ENCODE measurements around the gene SYNGR4.
"Not testable (repeated sequence)": the region's sequence is repeated elsewhere in the genome, so short reads cannot be mapped to it uniquely, and the experiment has no call there.

The SYNGR4 gene, protein sequence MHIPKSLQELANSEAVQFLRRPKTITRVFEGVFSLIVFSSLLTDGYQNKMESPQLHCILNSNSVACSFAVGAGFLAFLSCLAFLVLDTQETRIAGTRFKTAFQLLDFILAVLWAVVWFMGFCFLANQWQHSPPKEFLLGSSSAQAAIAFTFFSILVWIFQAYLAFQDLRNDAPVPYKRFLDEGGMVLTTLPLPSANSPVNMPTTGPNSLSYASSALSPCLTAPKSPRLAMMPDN

GRCh38 chr19:48363810-48364597 is at the start of gene SYNGR4, which contains the start of gene TMEM143:
Gene SYNGR4, plus strand, starts transcription at chr19:48364367. Its CDS starts 1,476 bp downstream, at chr19:48365843.
Gene TMEM143, minus strand, starts transcription at chr19:48363940. Its CDS starts 20 bp downstream, at chr19:48363920.
- DNase-seq: peak; percentile 99 to 100

DNA sequence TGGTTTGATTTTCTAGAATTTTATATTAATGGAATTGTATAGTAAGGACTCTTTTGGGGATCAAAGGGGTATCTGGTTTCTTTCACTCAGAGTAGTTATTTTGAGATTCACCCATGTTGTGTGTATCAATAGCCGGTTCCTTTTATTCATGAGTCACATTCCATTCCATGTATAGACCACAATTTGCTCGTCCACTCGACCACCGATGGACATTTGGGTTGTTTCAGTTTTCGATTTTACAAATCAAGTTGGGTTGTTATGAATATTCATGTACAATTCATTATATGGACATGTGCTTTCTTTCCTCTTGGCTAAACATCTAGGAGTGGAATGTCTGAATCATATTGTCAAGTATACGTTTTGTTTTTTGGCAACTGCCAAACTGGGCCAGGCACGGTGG is 48.5 kb upstream of the SYNGR4 start:
- no peak for DNase-seq

DNA sequence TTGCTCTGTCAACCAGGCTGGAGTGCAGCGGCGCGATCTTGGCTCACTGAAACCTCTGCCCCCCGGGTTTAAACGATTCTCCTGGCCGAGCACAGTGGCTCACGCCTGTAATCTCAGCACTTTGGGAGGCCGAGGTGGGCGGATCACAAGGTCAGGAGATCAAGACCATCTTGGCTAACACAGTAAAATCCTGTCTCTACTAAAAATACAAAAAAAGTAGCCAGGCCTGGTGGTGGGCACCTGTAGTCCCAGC is 46.5 kb upstream of the SYNGR4 start:
- not testable (repeated sequence) for DNase-seq

GRCh38 chr19:48318286-48318987 is 45.7 kb upstream of the SYNGR4 start:
- no peak for DNase-seq

DNA sequence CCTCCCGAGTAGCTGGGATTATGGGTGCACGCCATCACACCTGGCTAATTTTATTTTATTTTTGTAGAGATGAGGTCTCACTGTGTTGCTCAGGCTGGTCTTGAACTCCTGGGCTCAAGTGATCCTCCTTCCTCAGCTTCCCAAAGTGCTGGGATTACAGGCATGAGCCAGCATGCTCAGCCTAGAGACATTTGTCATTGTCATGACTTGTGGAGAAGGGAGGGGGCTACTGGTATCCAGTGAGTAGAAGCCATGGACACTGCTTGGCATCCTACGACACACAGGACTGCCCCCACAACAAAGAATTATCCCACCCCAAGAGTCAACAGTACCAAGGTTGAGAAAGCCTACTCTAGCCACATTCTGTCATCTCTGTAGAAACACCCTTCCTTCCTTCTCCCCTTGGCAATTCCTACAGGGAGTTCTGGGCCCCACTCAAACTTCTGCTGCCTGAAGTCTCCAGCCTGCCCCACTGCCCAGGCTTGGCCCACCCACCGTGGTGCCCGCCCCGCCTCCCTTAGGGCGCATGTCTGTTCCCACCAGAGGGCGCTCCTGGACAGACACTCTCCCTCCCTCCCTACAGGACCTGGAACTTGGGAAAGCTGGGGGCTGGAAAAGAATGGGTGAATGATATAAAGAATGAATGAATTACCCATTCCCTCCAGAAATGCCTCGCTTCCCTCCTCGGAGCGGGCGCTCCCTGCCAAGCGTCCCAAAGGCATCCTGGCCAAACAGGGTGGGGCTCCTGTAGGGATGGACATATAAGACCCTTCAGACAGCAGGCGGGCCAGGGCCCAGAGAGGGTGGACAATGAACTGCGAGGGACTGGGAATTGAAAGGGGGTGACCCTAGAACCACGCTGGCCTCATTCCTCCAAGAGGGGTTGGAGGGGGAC is 44.3 kb upstream of the SYNGR4 start:
- DNase-seq: peak; percentile 76 to 81

- peak; percentile 99 for DNase-seq
Measured at GRCh38 chr19:48321372-48321621, 42.9 kb upstream of the SYNGR4 start.

- peak; percentile 99 for DNase-seq
Measured at GRCh38 chr19:48321622-48322591, 42.3 kb upstream of the SYNGR4 start.

DNA sequence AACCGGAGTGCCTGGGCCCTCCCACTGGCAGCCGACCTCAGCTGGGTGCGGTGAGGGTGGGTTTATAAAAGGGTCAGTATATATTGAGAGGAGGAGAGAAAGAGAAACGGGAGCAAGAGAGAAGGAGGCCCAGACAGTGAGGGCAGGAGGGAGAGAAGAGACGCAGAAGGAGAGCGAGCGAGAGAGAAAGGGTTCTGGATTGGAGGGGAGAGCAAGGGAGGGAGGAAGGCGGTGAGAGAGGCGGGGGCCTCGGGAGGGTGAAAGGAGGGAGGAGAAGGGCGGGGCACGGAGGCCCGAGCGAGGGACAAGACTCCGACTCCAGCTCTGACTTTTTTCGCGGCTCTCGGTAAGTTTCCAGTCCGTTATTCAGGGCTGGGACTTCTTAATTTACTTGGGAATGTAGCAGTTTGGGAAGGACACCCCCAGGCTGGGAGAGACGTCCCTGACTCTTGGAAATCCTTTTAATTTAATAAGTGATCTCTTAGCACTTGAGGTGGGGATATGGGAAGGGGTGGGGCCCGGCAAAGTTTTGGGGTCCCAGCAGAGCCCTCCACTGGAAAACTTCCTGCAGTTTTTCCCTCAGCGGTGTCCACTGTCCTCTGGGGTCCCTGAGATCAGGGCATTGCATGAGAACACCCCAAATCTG is 38.8 kb upstream of the SYNGR4 start, which contains the start of gene EMP3:
EMP3 (plus strand) TSS at position 288 of the 646 bp plus-strand sequence. CDS start 1,293 bp downstream, outside the sequence.
- DNase-seq: peak; percentile 86 to 89

- DNase-seq: peak; percentile 40 to 69
Measured at GRCh38 chr19:48329167-48329891, 34.8 kb upstream of the SYNGR4 start.

DNA sequence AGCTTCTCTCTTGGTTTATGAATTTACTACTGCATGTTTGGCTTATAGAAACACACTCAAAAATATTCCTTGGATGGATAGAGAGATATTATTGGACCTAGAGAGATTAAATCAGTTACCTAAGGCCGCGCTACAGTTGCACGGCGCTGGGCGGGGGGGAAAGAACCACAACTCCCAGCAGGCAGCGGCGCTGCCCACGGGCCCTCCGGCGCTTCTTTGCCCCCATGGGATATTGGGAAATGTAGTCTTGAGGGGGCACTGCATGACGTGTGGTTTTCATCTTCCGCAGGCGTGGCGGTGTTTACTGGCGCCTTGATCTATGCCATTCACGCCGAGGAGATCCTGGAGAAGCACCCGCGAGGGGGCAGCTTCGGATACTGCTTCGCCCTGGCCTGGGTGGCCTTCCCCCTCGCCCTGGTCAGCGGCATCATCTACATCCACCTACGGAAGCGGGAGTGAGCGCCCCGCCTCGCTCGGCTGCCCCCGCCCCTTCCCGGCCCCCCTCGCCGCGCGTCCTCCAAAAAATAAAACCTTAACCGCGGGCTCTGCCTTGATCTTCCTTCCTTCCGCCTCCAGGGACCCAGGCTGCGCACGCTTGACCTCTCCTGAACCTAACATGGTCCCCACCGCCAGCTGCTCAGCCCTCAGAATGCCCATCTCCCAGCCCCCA is 34.0 kb upstream of the SYNGR4 start:
- peak; percentile 86 to 92 for DNase-seq

DNA sequence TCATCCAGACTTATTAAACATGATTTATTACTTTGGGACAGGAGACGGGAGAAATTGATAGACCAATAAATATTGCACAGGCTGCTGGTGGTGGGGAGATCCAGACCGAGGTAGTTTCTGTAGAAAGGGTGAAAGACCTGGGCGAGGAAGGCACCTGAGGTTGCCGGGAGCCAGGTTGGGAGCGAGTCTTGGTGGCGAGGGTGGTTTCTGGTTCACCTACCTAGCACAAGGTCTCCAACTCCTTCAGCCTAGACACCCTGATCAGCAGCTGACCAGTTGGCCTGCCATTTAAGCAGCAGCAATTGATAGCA is 31.9 kb upstream of the SYNGR4 start:
- no peak for DNase-seq

DNA sequence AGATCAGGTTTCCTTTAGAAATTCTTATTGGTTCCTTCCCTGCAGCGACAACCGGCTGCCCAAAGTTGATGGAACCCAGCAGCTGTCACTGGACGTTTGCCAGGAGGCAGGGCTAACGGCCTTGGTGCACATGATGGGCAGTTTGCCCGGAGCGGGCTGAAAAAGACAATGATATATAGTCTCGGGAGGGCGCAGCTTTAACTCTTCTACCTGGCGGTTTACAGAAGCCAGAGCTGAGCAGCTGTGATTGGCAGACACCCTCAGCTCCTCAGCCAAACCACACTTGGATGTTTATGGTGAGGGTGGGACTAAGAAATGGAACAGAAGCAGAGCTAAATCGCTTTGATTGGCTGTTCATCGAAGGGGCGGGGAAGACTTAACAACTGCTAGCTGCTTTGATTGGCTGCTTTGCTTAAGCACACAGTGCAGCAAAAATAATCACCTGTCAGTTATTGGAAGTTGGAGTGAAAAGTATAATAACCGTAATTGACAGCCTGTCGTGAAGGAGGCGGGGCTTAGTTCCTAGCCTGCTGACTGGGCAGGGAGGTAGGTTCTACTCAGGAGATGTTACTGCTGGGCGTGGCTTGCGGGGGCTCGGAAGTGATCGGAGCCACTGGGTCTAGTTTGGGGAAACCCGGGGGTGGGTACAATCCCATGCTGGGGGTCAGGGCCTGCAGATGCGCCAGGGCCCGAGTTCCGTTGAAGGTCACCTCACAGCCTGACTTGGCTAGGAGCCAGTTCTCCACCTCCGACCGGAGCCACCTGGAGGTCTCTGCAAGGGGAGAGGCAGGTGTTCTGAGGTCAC is 31.3 kb upstream of the SYNGR4 start:
- DNase-seq: peak; percentile 99

- DNase-seq: peak; percentile 95 to 96
Measured at GRCh38 chr19:48333467-48334384, 30.4 kb upstream of the SYNGR4 start.

DNA sequence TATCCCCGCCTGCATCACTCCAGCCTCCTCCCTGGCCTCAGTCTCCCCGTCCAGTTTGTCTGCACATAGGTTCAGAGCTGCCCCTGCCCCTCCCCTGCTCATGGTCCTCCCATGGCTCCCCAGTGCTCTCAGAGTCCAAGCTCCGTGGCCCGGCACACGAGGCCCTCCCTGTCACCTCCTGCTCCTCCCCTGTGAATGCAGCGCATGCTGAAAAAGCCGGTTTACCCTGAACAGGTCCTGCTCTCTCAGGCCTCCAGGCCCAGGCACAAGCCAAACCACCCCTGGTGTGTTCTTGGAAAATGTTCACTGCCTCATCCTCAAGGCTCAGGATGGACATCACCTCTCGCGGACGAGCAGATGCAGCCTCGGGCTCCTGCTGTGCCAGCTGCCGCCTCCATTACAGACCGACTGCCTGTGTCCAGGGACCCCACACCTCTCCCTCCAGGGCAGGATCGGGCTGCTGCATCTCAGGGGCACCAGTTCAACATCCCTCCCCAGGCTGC is 25.9 kb upstream of the SYNGR4 start:
- no peak for DNase-seq

DNA sequence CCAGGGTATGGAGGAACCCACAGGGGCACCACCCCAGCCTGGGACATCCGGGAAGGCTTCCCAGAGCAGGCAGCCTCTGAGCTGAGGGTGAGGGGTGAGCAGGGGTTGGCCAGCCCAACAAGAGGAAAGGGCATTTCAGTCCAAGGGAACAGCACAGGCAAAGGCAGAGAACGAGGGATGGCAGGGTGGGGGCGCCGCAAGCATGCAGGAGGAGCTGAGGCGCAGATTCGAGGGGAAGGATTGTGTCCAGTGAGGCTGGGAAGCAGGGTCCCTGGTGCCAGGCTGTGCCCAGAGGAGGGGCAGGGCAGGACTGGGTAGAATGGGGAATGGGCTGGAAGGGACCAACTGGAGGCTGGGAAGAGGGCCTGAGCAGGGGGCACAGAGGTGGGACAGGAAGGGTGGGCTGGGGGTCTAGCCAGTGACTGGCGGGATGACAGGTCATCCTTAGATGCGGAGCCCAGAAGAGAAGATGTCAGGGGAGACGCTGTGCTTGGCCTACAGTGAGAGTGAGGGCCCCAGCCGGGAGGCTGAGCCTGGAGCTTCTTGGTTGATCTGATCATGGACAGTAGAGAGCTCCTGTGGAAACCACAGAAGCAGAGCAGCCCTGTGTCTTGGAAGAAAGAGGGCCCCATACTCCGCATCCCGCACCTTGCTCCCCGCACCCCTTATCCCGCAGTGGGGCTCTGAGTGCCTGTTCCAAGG is 25.2 kb upstream of the SYNGR4 start:
- no peak for DNase-seq

DNA sequence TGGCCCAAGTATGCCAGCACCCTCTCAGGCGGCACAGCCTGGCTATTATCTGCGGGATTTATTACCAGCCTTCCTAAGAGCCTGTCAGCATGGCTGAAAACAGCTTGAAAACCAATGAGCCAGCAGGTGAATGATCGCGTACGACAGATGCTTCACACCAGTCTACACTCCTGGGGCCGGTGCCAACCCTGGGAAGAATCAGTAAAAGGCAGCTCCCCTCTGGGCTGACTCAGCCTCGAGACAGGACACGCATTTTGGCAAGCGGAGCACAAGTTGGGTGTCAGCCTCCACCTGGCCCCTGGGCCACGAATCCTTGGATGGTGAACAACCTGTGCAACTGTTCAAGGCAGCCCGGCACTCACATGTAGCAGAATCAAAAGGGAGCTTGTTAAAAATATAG is 23.2 kb upstream of the SYNGR4 start:
- no peak for DNase-seq

Data from CD4-positive, alpha-beta T cell treated with Interferon alpha-2 for 1 hour (primary cell).